HEK293 (cell line): Measurements from ENCODE around the gene WNT7B.

ENCODE experiments used
- CTCF ChIA-PET: fragments of 350-600 bp; formaldehyde crosslinking; extraction: SDS; loops from one replicate; lab custom pipeline; 2021; ENCODE audit warnings: antibody characterized with exemption; lab: Yijun Ruan, JAX
- POLR2A ChIA-PET: fragments of 300-600 bp; formaldehyde crosslinking; extraction: SDS; loops from one replicate; lab custom pipeline; 2020; ENCODE audit warnings: antibody characterized with exemption, inconsistent platforms; lab: Yijun Ruan, JAX
- H3K27ac ChIP-seq: fragments of 200-500 bp; sonication (Bioruptor generic); 2 replicates; pipeline ENCODE4 v1.5.1; 2014; ENCODE audit warnings: low read depth, low read length, control low read depth, inconsistent platforms; ENCODE audit errors: extremely low read depth
- H3K36me3 ChIP-seq, 2 experiments: fragments of 200-500 bp in 1 of 2; sonication (Bioruptor generic) in 1 of 2; 1 replicate in 1 of 2; 2 replicates in 1 of 2; pipeline ENCODE4 v1.5.1; 2014 to 2017; ENCODE audit warnings: inconsistent platforms in 2 of 2, low read length in 2 of 2; ENCODE audit not compliant: control insufficient read depth in 2 of 2, insufficient read depth in 1 of 2
- H3K4me1 ChIP-seq: fragments of 200-500 bp; sonication (Bioruptor generic); 2 replicates; pipeline ENCODE4 v1.5.1; 2014; ENCODE audit warnings: mild to moderate bottlenecking, low read length, inconsistent platforms; ENCODE audit not compliant: control insufficient read depth, insufficient read depth
- H3K4me3 ChIP-seq: 2 replicates; pipeline ENCODE4 v1.5.1; 2011; ENCODE audit warnings: low read depth, mild to moderate bottlenecking, control low read depth, low read length, moderate library complexity
- H3K9me3 ChIP-seq: fragments of 200-500 bp; sonication (Bioruptor generic); 2 replicates; pipeline ENCODE4 v1.5.1; 2014; ENCODE audit warnings: low read depth, low read length, inconsistent platforms; ENCODE audit not compliant: control insufficient read depth, insufficient read depth
- GLIS1 ChIP-seq: fragments of 450-650 bp; formaldehyde crosslinking; IDR thresholded peaks from 2 replicates; pipeline ENCODE4 v1.5.1; 2016; ENCODE audit warnings: missing biosample characterization, missing genetic modification characterization
- GLIS2 ChIP-seq: fragments of 450-650 bp; formaldehyde crosslinking; IDR thresholded peaks from 2 replicates; pipeline ENCODE4 v1.5.1; 2016; ENCODE audit warnings: missing biosample characterization, missing genetic modification characterization
- SP2 ChIP-seq: fragments of 450-650 bp; formaldehyde crosslinking; IDR thresholded peaks from 2 replicates; pipeline ENCODE4 v1.5.1; 2016; ENCODE audit warnings: missing biosample characterization, missing genetic modification characterization
- SP3 ChIP-seq: fragments of 450-650 bp; formaldehyde crosslinking; IDR thresholded peaks from 2 replicates; pipeline ENCODE4 v1.5.1; 2016; ENCODE audit warnings: missing biosample characterization, missing genetic modification characterization
- ZBTB20 ChIP-seq: fragments of 450-650 bp; formaldehyde crosslinking; IDR thresholded peaks from 2 replicates; pipeline ENCODE4 v1.5.1; 2016; ENCODE audit warnings: missing biosample characterization, missing genetic modification characterization
- ZBTB48 ChIP-seq: fragments of 450-650 bp; formaldehyde crosslinking; IDR thresholded peaks from 2 replicates; pipeline ENCODE4 v1.5.1; 2016; ENCODE audit warnings: missing biosample characterization, missing genetic modification characterization
- ZFHX2 ChIP-seq: fragments of 450-650 bp; formaldehyde crosslinking; conservative IDR thresholded peaks from 2 replicates; pipeline ENCODE4 v1.5.1; 2016; ENCODE audit warnings: missing biosample characterization, missing genetic modification characterization
- ZNF140 ChIP-seq: fragments of 450-650 bp; formaldehyde crosslinking; IDR thresholded peaks from 2 replicates; pipeline ENCODE4 v1.5.1; 2016; ENCODE audit warnings: missing biosample characterization, missing genetic modification characterization
- ZNF248 ChIP-seq: fragments of 450-650 bp; formaldehyde crosslinking; IDR thresholded peaks from 2 replicates; pipeline ENCODE4 v1.5.1; 2017; ENCODE audit warnings: missing biosample characterization, missing genetic modification characterization
- ZNF292 ChIP-seq: fragments of 450-650 bp; formaldehyde crosslinking; IDR thresholded peaks from 2 replicates; pipeline ENCODE4 v1.5.1; 2016; ENCODE audit warnings: low read depth, missing biosample characterization, missing genetic modification characterization, borderline replicate concordance
- ZNF335 ChIP-seq: fragments of 450-650 bp; formaldehyde crosslinking; conservative IDR thresholded peaks from 2 replicates; pipeline ENCODE4 v1.5.1; 2016; ENCODE audit warnings: missing biosample characterization, missing genetic modification characterization
- ZNF654 ChIP-seq: fragments of 450-650 bp; formaldehyde crosslinking; IDR thresholded peaks from 2 replicates; pipeline ENCODE4 v1.5.1; 2016; ENCODE audit warnings: low read depth, missing biosample characterization, missing genetic modification characterization
- ZNF660 ChIP-seq: fragments of 450-650 bp; IDR thresholded peaks from 2 replicates; pipeline ENCODE4 v1.5.1; 2018; ENCODE audit warnings: missing biosample characterization, mild to moderate bottlenecking, missing genetic modification characterization
- ZSCAN30 ChIP-seq: fragments of 450-650 bp; IDR thresholded peaks from 2 replicates; pipeline ENCODE4 v1.5.1; 2018; ENCODE audit warnings: missing biosample characterization, mild to moderate bottlenecking, missing genetic modification characterization, moderate library complexity
- ZXDB ChIP-seq: fragments of 450-650 bp; formaldehyde crosslinking; IDR thresholded peaks from 2 replicates; pipeline ENCODE4 v1.5.1; 2016; ENCODE audit warnings: missing biosample characterization, missing genetic modification characterization
- TF ChIP-seq, protein P1 (sequence below): fragments of 450-650 bp; formaldehyde crosslinking; IDR thresholded peaks from 2 replicates; pipeline ENCODE4 v1.5.1; 2016; ENCODE audit warnings: missing biosample characterization, missing genetic modification characterization
- TF ChIP-seq, protein P2 (sequence below): fragments of 450-650 bp; formaldehyde crosslinking; IDR thresholded peaks from 2 replicates; pipeline ENCODE4 v1.5.1; 2017; ENCODE audit warnings: missing biosample characterization, missing genetic modification characterization
- TF ChIP-seq, protein P3 (sequence below): fragments of 450-650 bp; formaldehyde crosslinking; IDR thresholded peaks from 2 replicates; pipeline ENCODE4 v1.5.1; 2016; ENCODE audit warnings: missing biosample characterization, missing genetic modification characterization
- TF ChIP-seq, protein P4 (sequence below): fragments of 450-650 bp; formaldehyde crosslinking; IDR thresholded peaks from 2 replicates; pipeline ENCODE4 v1.5.1; 2016; ENCODE audit warnings: missing biosample characterization, missing genetic modification characterization
- TF ChIP-seq, protein P5 (sequence below): fragments of 450-650 bp; formaldehyde crosslinking; IDR thresholded peaks from 2 replicates; pipeline ENCODE4 v1.5.1; 2017; ENCODE audit warnings: missing biosample characterization, mild to moderate bottlenecking, missing genetic modification characterization, moderate library complexity
- TF ChIP-seq, protein P6 (sequence below): fragments of 450-650 bp; formaldehyde crosslinking; IDR thresholded peaks from 2 replicates; pipeline ENCODE4 v1.5.1; 2016; ENCODE audit warnings: missing biosample characterization, missing genetic modification characterization
- TF ChIP-seq, protein P7 (sequence below): fragments of 450-650 bp; formaldehyde crosslinking; IDR thresholded peaks from 2 replicates; pipeline ENCODE4 v1.5.1; 2016; ENCODE audit warnings: missing biosample characterization, missing genetic modification characterization

WNT7B gene

DNA sequence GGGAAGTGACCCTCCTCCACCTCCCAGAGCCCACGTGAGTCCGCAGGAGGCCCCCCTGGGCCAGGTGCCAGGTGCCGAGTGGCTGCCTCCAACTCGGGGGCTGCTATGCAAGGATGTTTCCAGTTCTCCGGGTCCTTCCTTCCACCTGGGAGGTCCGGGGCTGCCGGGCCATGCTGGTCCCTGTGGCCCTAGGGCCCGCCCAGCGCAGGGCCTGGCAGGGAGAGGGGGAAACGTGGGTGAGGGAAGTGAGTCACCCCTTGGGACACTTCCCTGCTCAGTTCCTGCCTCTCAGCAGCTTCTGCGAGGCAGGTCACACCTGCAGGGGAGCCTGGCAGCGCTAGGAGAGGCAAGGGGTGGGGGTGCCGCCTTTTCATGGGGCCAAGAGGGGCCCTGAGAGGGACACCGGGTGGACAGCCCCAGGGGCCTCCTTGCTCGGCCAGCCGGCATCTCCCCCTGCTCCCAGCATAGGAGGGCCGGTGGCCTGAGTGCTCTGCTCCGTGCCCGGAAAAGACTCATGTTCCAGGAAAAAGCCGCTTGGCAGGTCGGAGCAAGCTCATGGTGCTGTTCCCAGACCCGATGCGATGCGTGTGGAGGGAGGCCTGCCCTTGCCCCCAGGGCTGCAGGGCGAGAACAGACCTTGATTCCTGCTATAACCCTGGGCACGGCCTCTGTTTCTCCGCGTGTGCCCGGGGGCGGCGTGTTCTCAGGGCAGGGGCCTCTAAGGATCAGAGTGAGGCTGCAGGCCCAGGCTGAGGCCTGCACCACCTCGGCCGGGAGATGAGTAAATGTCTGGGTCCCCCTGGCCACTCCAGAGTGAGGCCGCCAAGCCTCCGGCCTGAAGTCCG lies 30.3 kb upstream of the WNT7B start (continued):
- TF ChIP-seq GLIS1 (tag by site-specific recombination) = peak; percentile 98
- TF ChIP-seq ZBTB20 (tag by site-specific recombination) = peak; percentile 67; the same call in 1 of the 2 replicates
- TF ChIP-seq ZNF335 = peak; percentile 58; the same call in 1 of the 2 replicates
- no peak for TF ChIP-seq ZNF654 (tag by site-specific recombination)
- no peak for TF ChIP-seq ZNF292
- TF ChIP-seq, protein P1, sequence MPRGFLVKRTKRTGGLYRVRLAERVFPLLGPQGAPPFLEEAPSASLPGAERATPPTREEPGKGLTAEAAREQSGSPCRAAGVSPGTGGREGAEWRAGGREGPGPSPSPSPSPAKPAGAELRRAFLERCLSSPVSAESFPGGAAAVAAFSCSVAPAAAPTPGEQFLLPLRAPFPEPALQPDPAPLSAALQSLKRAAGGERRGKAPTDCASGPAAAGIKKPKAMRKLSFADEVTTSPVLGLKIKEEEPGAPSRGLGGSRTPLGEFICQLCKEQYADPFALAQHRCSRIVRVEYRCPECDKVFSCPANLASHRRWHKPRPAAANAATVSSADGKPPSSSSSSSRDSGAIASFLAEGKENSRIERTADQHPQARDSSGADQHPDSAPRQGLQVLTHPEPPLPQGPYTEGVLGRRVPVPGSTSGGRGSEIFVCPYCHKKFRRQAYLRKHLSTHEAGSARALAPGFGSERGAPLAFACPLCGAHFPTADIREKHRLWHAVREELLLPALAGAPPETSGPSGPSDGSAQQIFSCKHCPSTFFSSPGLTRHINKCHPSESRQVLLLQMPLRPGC (tag by site-specific recombination) = no peak
- TF ChIP-seq ZNF248 = no peak
- peak; percentile 37; the same call in 1 of the 2 replicates for TF ChIP-seq ZBTB48 (tag by site-specific recombination)
- TF ChIP-seq SP2 (tag by site-specific recombination) = peak; percentile 44
- TF ChIP-seq, protein P2, sequence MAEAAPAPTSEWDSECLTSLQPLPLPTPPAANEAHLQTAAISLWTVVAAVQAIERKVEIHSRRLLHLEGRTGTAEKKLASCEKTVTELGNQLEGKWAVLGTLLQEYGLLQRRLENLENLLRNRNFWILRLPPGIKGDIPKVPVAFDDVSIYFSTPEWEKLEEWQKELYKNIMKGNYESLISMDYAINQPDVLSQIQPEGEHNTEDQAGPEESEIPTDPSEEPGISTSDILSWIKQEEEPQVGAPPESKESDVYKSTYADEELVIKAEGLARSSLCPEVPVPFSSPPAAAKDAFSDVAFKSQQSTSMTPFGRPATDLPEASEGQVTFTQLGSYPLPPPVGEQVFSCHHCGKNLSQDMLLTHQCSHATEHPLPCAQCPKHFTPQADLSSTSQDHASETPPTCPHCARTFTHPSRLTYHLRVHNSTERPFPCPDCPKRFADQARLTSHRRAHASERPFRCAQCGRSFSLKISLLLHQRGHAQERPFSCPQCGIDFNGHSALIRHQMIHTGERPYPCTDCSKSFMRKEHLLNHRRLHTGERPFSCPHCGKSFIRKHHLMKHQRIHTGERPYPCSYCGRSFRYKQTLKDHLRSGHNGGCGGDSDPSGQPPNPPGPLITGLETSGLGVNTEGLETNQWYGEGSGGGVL (tag by site-specific recombination) = peak; percentile 75
- peak; percentile 45 for TF ChIP-seq GLIS2
- peak; percentile 53 for TF ChIP-seq ZFHX2 (tag by site-specific recombination)
- no peak for TF ChIP-seq ZXDB (tag by site-specific recombination)
- TF ChIP-seq, protein P3, sequence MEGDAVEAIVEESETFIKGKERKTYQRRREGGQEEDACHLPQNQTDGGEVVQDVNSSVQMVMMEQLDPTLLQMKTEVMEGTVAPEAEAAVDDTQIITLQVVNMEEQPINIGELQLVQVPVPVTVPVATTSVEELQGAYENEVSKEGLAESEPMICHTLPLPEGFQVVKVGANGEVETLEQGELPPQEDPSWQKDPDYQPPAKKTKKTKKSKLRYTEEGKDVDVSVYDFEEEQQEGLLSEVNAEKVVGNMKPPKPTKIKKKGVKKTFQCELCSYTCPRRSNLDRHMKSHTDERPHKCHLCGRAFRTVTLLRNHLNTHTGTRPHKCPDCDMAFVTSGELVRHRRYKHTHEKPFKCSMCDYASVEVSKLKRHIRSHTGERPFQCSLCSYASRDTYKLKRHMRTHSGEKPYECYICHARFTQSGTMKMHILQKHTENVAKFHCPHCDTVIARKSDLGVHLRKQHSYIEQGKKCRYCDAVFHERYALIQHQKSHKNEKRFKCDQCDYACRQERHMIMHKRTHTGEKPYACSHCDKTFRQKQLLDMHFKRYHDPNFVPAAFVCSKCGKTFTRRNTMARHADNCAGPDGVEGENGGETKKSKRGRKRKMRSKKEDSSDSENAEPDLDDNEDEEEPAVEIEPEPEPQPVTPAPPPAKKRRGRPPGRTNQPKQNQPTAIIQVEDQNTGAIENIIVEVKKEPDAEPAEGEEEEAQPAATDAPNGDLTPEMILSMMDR (tag by site-specific recombination) = no peak
- no peak for TF ChIP-seq ZNF660

DNA sequence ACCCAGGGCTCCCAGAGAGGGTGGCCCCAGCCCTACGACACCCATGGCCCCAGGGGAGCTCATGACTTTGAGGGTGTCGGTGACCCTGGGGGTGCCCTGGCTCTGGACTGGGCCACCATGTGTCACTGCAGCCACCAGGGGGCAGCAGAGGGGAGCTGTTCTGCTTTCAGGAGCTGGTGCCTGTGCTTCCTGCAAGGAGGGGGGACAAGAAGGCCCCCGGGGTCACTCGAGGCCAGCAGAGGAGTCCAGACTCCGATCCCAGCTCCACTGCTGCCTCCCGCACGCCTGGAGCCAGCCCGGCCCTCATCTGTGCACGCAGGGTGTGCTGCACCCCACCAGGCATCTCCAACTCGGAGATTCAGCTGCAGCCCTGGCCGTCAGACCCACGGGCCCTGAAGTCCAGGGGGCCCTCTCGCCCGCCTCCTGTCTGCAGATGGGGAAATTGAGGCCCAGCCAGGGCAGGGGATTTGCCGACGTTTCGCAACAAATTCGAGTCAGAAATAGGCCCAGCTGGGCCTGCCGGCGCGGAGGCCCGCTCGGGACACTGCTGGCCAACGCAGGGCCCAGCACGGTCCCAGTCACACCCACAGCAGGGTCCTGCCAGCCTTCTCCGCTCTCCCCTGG lies 29.5 kb upstream of the WNT7B start:
- no peaks in the 10 kb centered on the region; the same call in 1 of the 2 replicates for H3K4me1 ChIP-seq
- ChIA-PET POLR2A (interaction anchor here (0.7 to 3.3 kb wide), 13 partner anchors 9 to 261 kb away, joined by 3 to 37 read pairs (median 4); partner anchors contain the start of gene TTC38), CTCF (interaction anchor here (0.5 to 5.8 kb wide), 67 partner anchors 10 to 841 kb away, joined by 3 to 173 read pairs (median 5); partner anchors contain the start of gene GTSE1)
- H3K36me3 ChIP-seq = no peaks in the 10 kb centered on the region
- peak overlapping the region; percentile 10; the same call in 1 of the 2 replicates for H3K27ac ChIP-seq
- H3K9me3 ChIP-seq = no peaks in the 10 kb centered on the region
- H3K4me3 ChIP-seq = no peak overlapping the region
- TF ChIP-seq, protein P4, sequence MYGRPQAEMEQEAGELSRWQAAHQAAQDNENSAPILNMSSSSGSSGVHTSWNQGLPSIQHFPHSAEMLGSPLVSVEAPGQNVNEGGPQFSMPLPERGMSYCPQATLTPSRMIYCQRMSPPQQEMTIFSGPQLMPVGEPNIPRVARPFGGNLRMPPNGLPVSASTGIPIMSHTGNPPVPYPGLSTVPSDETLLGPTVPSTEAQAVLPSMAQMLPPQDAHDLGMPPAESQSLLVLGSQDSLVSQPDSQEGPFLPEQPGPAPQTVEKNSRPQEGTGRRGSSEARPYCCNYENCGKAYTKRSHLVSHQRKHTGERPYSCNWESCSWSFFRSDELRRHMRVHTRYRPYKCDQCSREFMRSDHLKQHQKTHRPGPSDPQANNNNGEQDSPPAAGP (tag by site-specific recombination) = peak; percentile 41; the same call in 1 of the 2 replicates
- TF ChIP-seq ZNF335 (peak; percentile 72), ZNF140 (tag by site-specific recombination) (no peak), SP3 (tag by site-specific recombination) (no peak), ZSCAN30 (tag by site-specific recombination) (peak; percentile 80)
- TF ChIP-seq, protein P5, sequence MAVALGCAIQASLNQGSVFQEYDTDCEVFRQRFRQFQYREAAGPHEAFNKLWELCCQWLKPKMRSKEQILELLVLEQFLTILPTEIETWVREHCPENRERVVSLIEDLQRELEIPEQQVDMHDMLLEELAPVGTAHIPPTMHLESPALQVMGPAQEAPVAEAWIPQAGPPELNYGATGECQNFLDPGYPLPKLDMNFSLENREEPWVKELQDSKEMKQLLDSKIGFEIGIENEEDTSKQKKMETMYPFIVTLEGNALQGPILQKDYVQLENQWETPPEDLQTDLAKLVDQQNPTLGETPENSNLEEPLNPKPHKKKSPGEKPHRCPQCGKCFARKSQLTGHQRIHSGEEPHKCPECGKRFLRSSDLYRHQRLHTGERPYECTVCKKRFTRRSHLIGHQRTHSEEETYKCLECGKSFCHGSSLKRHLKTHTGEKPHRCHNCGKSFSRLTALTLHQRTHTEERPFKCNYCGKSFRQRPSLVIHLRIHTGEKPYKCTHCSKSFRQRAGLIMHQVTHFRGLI = no peak
- TF ChIP-seq, protein P6, sequence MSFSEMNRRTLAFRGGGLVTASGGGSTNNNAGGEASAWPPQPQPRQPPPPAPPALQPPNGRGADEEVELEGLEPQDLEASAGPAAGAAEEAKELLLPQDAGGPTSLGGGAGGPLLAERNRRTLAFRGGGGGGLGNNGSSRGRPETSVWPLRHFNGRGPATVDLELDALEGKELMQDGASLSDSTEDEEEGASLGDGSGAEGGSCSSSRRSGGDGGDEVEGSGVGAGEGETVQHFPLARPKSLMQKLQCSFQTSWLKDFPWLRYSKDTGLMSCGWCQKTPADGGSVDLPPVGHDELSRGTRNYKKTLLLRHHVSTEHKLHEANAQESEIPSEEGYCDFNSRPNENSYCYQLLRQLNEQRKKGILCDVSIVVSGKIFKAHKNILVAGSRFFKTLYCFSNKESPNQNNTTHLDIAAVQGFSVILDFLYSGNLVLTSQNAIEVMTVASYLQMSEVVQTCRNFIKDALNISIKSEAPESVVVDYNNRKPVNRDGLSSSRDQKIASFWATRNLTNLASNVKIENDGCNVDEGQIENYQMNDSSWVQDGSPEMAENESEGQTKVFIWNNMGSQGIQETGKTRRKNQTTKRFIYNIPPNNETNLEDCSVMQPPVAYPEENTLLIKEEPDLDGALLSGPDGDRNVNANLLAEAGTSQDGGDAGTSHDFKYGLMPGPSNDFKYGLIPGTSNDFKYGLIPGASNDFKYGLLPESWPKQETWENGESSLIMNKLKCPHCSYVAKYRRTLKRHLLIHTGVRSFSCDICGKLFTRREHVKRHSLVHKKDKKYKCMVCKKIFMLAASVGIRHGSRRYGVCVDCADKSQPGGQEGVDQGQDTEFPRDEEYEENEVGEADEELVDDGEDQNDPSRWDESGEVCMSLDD = peak; percentile 97
- TF ChIP-seq, protein P7, sequence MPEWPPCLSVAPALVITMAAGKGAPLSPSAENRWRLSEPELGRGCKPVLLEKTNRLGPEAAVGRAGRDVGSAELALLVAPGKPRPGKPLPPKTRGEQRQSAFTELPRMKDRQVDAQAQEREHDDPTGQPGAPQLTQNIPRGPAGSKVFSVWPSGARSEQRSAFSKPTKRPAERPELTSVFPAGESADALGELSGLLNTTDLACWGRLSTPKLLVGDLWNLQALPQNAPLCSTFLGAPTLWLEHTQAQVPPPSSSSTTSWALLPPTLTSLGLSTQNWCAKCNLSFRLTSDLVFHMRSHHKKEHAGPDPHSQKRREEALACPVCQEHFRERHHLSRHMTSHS (tag by site-specific recombination) = no peak
